ENCODE results near the gene KCNMA1. TPM values are rescaled to one million over a fixed set of nuclear protein-coding genes. Genes with fewer than 3 reads are reported as not detected.
"Not testable (repeated sequence)": the region's sequence is repeated elsewhere in the genome, so short reads cannot be mapped to it uniquely, and the experiment has no call there.

KCNMA1 gene
- total and polyA plus RNA-seq, 3 donors from 2014 or later = 13.6 to 36.1 (median 24.7) TPM

DNA sequence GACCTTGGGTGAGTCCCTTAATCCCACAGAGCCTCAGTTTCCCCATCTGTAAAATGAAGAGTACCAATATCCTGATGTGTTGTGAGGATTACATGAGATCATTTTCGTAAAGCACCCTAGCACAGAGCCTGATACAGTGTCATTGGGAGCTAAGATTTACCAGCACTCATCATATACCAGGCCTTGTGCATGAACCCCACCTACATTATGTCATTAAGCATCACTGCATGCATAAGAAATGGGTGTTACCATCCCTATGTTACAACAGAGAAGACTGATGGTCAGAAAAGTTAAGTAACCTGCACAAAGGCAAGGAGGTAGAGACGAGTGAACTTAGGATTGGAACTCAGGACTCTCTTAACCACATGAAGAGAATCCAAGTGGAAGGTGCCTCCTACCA lies 290.6 kb downstream of the KCNMA1 start:
- H3K4me3 ChIP-seq = no peak overlapping the region
- no peaks in the 10 kb centered on the region for H3K27me3 ChIP-seq
- H3K27ac ChIP-seq = no peak overlapping the region
- no peaks in the 10 kb centered on the region for H3K4me1 ChIP-seq
- no peaks in the 10 kb centered on the region for H3K9me3 ChIP-seq
- no peaks in the 10 kb centered on the region for H3K36me3 ChIP-seq (ENCODE audit: low read depth, missing control alignments)
- WGBS, 2 donors = 46 to 50% methylated on average over 2 of the region's 2 CpGs
- TF ChIP-seq, protein P1, sequence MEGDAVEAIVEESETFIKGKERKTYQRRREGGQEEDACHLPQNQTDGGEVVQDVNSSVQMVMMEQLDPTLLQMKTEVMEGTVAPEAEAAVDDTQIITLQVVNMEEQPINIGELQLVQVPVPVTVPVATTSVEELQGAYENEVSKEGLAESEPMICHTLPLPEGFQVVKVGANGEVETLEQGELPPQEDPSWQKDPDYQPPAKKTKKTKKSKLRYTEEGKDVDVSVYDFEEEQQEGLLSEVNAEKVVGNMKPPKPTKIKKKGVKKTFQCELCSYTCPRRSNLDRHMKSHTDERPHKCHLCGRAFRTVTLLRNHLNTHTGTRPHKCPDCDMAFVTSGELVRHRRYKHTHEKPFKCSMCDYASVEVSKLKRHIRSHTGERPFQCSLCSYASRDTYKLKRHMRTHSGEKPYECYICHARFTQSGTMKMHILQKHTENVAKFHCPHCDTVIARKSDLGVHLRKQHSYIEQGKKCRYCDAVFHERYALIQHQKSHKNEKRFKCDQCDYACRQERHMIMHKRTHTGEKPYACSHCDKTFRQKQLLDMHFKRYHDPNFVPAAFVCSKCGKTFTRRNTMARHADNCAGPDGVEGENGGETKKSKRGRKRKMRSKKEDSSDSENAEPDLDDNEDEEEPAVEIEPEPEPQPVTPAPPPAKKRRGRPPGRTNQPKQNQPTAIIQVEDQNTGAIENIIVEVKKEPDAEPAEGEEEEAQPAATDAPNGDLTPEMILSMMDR (IDR thresholded peaks at IDR 0.05) = no peak
- no peak for TF ChIP-seq POLR2A (IDR thresholded peaks at IDR 0.05)
- intact Hi-C loops (cut with DNase I; ENCODE audit: low total_unique reads) = no loop called here
- DNase-seq = no peak

GRCh38 chr10:77341055-77341454 lies 296.6 kb downstream of the KCNMA1 start:
- WGBS, 2 donors = 38 to 57% methylated on average over 3 of the region's 3 CpGs
- DNase-seq = no peak
- Histone ChIP-seq H3K27me3 (no peaks in the 10 kb centered on the region), H3K36me3 (ENCODE audit: low read depth, missing control alignments) (no peaks in the 10 kb centered on the region), H3K4me1 (no peaks in the 10 kb centered on the region), H3K4me3 (no peak overlapping the region), H3K27ac (no peak overlapping the region), H3K9me3 (no peaks in the 10 kb centered on the region)
- TF ChIP-seq, protein P1 (IDR thresholded peaks at IDR 0.05) = no peak
- no peak for TF ChIP-seq POLR2A (IDR thresholded peaks at IDR 0.05)
- intact Hi-C loops (cut with DNase I; ENCODE audit: low total_unique reads) = no loop called here

DNA sequence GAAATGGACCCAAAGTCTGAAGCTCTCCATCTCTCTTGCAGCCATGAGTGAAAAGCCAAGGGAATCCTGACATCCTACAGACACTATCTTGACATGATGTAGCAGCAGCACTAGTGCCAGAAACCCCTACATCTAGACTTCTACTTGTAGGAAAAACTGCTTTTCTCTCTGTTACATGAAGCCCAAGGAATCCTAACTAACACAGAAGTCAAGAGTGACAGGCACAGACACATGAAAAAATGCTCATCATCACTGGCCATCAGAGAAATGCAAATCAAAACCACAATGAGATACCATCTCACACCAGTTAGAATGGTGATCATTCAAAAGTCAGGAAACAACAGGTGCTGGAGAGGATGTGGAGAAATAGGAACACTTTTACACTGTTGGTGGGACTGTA lies 297.7 kb downstream of the KCNMA1 start:
- H3K4me3 ChIP-seq; H3K27ac ChIP-seq; DNase-seq; H3K27me3 ChIP-seq; H3K36me3 ChIP-seq (ENCODE audit: low read depth, missing control alignments); H3K4me1 ChIP-seq; H3K9me3 ChIP-seq; intact Hi-C loops (cut with DNase I; ENCODE audit: low total_unique reads): not testable (repeated sequence)

DNA sequence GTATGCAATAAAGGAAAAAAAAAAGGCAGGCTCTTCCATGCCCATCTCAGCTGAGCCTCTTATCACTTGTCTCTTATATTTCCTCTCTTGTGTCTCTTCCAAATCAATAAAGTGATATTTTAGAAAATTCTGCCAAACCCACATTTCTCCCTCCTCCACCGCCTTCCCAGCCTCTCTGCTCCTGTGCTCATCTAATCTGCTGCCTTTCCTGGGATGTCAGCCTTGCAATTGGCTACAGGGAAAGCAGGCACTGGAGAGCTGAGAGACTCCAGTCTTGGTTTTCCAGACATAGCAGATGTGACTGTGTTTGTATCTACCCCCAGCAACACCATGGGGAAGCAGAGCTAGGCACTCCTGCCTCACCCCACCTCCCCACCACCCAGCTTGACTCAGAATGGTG lies 298.4 kb downstream of the KCNMA1 start:
- Histone ChIP-seq H3K4me3 (no peak overlapping the region), H3K36me3 (ENCODE audit: low read depth, missing control alignments) (no peaks in the 10 kb centered on the region), H3K9me3 (no peaks in the 10 kb centered on the region), H3K27me3 (no peaks in the 10 kb centered on the region), H3K27ac (no peak overlapping the region), H3K4me1 (no peaks in the 10 kb centered on the region)
- no peak for DNase-seq
- 70 to 93% methylated on average over 1 of the region's 1 CpG for WGBS, 2 donors
- no peak for TF ChIP-seq POLR2A (IDR thresholded peaks at IDR 0.05)
- TF ChIP-seq, protein P1 (IDR thresholded peaks at IDR 0.05) = no peak
- intact Hi-C loops (cut with DNase I; ENCODE audit: low total_unique reads) = no loop called here

- Histone ChIP-seq H3K36me3 (ENCODE audit: low read depth, missing control alignments) (no peaks in the 10 kb centered on the region), H3K27ac (no peak overlapping the region), H3K4me3 (no peak overlapping the region), H3K9me3 (no peaks in the 10 kb centered on the region), H3K4me1 (no peaks in the 10 kb centered on the region), H3K27me3 (no peaks in the 10 kb centered on the region)
- 82 to 91% methylated on average over 4 of the region's 4 CpGs for WGBS, 2 donors
- intact Hi-C loops (cut with DNase I; ENCODE audit: low total_unique reads) = no loop called here
- TF ChIP-seq, protein P1 (IDR thresholded peaks at IDR 0.05) = no peak
- no peak for TF ChIP-seq POLR2A (IDR thresholded peaks at IDR 0.05)
- DNase-seq = no peak
Observed at GRCh38 chr10:77338143-77338542, 299.5 kb downstream of the KCNMA1 start.
